ENCODE results near the gene ZFP91.

ZFP91 gene

DNA sequence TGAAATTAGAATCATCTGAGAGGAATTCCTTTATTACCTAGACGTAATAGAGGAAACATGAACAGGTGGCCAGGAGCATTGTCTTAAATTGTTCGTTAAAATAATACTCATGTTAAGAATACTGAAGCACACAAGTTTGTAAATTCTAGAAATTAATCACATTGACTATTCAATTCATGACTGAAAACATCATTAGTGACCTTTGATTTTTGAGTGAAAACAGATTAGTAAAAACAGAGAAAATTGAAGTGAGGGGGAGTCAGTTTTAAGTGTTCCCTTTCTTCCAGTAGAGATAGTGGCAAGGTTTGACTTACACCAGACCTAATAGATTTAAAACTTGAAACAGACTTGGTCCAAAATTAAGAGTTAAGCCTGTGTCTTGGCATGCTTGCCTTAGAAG, 1.4 kb downstream of the ZFP91 start:
- in situ Hi-C loops (cut with MboI; ENCODE audit: low sequenced_read_pairs): no loop called here

DNA sequence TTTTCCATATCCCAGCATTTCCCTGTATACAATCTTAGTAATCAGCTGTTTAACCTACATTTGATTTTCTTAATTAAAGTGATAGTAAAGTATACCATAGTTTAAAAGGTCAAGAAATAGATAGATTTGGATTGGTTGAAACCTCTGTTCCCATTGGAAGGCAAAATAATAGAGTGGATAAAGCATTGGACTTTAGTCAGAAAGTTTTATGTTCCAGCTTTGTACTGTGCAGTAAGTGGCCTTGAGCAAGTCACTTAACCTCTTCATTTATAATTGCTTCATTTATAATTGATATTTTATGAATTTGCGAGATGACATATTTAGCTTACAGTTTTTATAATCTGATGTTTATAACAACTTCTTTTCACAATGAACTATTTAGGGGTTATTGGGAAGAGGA, 3.6 kb downstream of the ZFP91 start:
- in situ Hi-C loops (cut with MboI; ENCODE audit: low sequenced_read_pairs): no loop called here

DNA sequence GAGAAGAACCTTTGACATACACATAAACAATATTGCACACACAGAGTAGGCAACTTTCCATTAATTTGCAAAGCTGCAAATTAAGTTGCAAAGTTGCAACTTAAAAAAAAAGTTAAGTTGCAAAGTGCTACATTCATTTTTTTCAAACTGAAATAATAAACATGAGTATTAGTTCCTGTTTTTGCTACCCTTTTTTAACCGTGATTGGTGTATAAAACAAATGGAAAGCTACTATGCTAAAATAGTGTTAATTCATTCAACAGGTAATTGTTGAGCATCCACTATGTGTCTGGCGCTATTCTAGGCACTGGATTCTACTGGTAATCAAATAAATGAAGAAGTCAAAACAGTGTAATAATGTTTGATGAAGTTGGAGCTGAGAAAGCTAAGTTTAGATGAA, 8.1 kb downstream of the ZFP91 start:
- in situ Hi-C loops (cut with MboI; ENCODE audit: low sequenced_read_pairs): no loop called here

DNA sequence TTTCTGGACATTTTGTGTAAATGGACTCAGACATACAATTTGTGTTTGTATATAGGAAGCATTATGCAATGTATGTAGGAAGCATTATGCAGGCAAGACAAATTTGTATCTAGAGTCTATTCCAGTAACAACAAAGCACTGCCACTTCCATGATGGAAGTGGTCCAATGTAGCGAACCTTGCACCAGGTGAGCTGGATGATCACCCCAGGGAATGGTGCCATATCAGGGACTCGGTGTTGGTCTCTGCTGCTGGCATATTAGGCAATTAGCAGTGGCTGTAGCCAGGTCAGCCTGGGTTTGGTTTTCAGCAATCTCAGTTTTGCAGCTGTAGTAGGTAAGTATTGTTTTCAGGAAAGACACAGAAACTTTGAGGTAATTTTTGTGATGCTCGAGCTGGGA, 12.8 kb downstream of the ZFP91 start:
- in situ Hi-C loops (cut with MboI; ENCODE audit: low sequenced_read_pairs): no loop called here

DNA sequence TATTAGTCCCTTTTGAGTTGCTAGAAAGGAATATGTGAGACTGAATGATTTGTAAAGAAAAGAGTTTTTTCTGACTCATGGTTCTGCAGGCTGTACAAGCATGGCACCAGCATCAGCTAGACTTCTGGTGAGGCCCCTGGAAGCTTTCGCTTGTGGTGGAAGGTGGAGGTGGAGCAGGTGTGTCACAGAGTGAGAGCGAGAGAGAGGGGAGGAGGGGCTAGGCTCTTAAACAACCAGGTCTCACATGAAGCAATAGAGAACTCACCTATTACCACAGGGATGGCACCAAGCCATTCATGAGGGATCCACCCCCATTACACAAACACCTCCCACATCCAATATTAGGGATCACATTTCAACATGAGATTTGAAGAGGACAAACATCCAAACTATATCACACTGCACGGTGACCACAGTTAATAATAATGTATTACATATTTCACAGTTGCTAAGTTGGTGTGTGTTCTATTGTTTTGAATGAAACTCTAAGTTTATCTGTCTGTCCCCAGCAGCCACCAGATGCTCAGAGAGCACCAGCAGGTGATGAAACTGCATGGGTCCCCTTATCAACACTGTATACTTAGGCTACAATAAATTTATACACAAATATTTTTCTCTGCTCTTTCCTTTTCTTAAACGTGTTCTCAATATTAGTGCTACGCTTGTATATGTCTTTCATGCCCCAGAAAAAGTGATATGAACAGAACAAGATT, 14.1 kb downstream of the ZFP91 start:
- in situ Hi-C loops (cut with MboI; ENCODE audit: low sequenced_read_pairs): no loop called here

DNA sequence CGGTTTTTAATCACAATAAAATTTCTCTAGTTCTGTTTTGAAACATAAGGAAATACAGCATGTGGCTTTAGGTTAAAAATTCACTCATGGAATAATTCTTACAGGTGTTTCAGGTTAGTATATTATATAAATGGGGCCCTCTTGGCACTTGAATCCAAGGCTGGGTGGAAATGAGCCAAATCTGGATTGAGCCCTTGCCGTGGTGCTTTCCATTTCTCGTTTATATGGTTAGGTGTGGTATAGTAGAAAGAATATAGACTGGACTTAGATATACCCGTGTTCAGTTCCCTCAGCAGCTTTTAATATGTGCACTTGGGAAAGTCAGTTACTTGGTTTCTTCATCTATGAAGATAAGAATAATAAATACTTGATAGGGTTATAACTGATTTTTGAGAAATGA, 16.0 kb downstream of the ZFP91 start:
- in situ Hi-C loops (cut with MboI; ENCODE audit: low sequenced_read_pairs): no loop called here

DNA sequence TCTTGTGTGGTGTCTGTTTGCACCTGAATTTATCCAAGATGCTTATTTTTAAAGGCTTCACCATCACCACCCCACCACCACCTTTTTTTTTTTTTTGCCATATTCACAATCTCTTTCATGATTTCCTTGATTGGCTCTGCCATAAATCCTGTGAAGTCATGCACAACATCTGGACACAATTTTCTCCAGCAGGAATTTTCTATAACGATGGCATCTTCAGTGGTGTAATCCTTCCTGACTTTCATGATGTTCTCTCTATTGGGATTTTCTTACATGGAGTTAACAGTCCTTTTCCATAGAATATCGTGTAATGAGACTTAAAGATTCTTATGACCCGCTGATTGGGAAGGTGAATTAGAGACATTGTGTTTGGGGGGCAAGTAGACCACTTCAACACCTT, 17.8 kb downstream of the ZFP91 start:
- in situ Hi-C loops (cut with MboI; ENCODE audit: low sequenced_read_pairs): no loop called here

DNA sequence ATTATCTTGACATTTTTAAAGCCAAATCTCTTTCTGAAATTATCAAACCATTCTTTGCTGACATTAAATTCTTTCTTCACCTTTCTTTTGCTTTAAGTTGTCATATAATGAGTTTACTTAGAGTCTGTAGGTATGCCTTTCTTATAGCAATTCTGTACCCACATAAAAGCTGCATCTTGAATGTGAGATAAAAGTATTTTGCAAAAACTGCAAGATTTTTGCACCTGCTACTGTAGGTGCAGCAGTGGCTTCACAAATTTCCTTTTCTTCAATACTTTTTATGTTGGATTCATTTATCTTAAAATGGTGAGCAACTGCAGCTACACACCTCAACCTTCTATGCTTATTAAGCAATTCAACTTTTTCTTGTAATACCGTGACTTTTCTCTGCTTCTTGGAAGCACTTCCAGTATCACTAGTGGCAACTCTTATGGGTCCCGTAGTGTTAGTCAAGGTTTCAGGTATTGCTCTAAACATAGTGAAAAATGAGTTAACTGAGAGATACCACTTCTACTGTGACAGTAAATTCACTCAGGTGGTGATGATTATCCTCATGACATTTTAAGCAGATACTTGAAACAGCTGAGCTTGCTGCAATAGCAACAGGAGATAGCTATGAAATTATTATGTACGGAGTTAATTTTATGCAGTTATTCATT, 18.8 kb downstream of the ZFP91 start:
- in situ Hi-C loops (cut with MboI; ENCODE audit: low sequenced_read_pairs): no loop called here

DNA sequence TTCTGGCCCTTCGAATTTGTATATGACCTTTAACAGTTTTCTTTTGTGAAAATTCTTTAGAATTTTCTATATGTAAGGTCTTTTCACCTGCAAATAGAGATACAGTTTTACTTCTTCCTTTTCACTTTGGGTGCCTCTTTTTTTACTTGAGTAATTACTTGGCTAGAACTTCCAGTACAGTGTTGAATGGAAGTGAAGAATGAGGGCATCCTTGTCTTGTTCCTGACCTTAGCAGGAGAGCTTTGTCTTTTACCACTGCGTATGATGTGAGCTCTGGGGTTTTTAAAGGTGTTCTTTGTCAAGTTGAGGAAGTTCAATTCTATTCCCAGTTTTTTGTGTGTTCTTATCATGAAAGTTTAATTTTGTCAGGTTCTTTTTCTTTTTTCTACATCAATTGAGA, 21.6 kb downstream of the ZFP91 start:
- in situ Hi-C loops (cut with MboI; ENCODE audit: low sequenced_read_pairs): no loop called here

DNA sequence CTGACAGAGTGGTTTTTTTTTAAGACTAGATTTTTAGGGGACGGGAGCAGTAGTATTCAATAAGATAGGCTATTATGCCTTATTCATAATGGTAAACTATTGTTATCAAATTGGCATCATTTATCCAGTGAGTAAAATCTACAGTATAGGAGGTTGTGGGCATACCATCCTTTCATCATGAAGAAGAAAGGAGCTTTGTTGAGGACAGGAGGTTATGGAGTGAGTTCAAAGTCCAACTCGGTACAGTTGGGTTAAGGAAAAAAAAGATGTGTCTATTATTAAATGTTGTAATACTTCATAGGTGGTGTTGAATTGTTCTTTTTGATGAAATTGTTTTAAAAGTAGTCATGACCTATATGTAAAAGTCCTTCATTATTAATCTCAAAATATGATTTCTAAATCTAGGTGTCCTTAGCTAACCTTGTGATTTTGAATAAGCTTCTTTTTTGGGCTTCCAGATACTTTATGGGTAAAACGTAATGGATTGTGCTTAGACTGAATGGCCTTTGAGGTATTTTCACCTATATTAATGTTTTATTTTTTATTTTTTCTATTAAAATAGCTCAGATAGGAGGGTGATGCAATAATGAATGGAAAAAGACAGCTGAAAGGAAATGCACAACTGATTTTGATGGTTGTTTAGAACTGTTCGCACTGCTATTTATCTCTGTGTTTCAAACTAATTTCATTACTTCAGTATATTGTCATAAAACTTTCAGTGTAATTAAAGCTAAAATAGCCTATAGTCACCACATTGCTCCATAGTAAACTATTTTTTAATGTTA, 28.3 kb downstream of the ZFP91 start:
- in situ Hi-C loops (cut with MboI; ENCODE audit: low sequenced_read_pairs): no loop called here

DNA sequence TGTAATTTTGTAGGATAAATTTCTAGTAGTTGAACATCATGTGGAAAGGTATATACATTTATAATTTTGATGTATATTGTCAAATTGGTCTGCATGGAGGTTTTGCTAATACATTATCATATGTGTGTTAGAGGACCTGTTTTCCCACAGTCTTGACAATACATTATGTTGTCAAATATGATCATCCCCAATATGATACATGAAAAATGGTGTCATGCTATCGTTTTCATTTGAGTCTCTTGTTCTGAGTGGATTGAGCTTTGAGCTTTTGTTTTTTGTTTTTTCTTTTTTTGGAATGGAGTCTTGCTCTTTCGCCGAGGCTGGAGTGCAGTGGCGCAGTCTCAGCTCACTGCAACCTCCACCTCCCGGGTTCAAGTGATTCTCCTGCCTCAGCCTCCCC, 29.5 kb downstream of the ZFP91 start:
- in situ Hi-C loops (cut with MboI; ENCODE audit: low sequenced_read_pairs): no loop called here

DNA sequence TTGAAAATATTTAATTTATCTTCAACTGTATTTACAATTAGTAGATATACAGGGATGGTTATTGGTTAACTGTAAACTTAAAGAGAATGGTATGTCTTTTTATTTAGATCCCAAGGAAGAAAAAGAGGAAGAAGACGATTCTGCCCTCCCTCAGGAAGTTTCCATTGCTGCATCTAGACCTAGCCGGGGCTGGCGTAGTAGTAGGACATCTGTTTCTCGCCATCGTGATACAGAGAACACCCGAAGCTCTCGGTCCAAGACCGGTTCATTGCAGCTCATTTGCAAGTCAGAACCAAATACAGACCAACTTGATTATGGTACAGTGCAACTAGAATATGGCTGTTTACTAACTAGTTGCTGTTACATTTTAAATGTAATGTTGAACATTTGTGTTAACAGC, 30.9 kb downstream of the ZFP91 start:
- in situ Hi-C loops (cut with MboI; ENCODE audit: low sequenced_read_pairs): no loop called here

DNA sequence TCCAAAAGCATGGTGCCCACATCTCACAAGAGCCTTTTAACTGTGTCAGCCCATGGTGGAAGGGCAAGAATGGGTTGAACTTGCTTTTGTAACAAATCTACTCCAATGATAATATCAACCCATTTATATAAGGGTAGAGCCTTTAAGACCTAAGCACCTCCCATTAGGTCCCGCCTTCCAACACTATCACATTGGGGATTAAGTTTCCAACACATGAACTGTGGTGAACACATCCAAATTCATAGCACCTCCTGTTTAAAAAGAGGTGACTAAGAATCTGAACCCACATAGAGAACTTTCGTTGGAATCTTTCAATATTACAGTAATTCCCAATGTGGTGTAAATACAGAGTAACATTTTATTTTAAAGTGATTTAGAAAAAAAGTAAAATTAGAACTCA, 34.4 kb downstream of the ZFP91 start:
- in situ Hi-C loops (cut with MboI; ENCODE audit: low sequenced_read_pairs): no loop called here

DNA sequence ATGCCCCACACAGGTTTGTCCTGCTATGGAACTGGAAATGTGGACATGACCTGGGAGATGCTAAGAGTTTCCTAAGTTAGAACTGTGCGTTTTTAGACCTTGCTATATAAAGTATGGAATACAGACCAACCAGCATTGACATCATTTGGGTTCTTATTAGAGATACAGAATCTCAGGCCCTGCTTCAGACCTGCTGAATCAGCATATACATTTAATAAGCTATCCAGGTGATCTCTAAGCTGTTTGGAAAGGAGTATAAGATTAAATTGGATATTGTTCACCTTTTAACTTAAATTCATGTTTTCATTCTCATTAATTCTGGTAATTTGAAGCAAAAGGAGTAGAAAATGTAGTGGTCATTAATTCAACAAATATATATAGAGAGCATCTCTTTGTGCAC, 36.7 kb downstream of the ZFP91 start:
- in situ Hi-C loops (cut with MboI; ENCODE audit: low sequenced_read_pairs): no loop called here

DNA sequence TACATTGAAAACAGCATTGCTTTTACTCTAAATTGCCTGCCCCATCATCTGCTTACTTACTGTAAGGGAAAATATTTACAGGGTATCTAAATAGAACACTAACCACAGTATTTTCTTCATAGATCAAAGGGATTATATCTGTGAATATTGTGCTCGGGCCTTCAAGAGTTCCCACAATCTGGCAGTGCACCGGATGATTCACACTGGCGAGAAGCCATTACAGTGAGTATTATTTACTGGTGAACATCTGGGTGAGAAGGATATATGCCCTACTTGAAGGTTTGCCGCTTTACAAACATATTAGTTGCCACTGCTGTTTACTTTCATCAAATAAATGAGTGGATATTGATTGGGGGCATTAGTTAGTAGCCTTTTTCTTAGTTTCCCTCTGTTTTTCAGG, 37.7 kb downstream of the ZFP91 start:
- in situ Hi-C loops (cut with MboI; ENCODE audit: low sequenced_read_pairs): no loop called here

DNA sequence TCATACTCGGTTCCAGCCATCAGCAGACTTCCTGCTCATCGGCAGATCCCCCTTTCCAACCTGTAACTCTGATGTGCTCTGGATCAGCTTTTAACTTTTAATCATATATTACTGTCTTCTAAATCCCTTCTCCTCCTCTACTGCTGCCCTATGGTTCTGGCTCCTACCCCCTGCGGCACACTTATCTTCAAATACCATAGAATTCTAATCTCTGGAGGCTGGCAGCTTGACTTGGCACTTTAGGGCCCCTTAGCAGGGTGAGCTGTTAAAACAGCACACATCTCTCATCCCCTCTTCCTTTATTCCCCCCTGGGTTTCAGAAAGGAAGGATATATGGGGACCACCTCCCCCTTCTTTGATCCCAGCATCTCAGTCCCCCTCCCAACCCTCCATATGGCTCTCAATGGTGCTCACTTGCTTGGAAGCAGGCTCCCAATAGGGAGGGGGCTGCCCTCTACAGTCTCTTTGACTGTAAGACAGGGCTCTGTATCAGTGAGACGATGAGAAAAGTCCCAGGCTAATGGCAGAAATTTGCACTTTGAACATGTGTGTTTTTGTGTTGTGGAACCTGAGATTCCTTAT, 39.2 kb downstream of the ZFP91 start:
- in situ Hi-C loops (cut with MboI; ENCODE audit: low sequenced_read_pairs): no loop called here

DNA sequence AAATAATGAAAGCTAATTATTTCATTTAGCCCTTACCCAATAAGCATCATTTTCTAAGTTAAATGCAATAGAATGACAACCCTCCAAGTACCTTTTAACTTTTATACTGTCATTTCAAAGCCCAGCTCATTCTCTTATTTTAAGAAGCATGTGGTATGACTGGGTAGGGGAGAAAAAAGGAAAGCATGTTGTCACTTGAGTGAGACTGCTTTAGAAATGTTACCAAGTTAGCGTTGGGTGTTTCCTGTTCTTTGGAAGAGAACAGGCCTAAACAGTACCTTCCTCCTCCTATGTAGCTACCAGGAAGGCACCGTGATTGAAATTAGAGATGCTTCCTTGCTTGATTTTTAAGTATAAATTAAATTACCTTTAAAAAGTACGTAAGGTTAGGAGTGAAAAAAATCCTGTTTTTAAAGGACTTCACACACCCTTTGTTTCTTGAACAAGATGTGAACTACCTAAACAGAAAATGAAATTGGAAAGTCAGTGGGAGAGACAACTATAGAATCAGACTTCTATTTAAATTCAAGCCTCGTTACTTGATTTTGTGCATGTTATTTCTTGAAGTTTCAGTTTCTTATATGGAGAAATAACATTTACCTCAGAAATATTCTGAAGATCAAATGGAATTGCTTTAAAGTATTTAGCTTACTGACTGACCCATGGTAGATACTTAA, 42.9 kb downstream of the ZFP91 start:
- in situ Hi-C loops (cut with MboI; ENCODE audit: low sequenced_read_pairs): no loop called here

DNA sequence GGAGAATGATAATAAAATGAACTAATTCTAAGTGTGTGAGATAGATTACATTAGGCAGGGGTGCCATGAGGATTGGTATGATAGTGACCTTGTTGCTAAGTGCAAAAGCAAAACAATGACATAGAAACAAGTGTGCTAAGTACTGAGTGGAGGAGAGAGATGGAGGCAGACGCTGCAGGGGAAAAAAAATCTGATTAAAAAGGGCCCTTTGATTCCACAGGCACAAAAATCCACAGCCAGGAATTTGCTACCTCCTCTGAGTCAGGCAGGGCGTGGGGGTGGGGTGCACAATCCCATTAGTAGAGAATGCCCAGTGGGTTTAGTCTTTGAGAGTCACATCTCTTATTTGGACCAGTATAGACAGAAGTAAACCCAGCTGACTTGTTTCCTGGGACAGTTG, 43.5 kb downstream of the ZFP91 start, which contains the start of gene CNTF:
Gene CNTF (plus strand): TSS at position 322 of the 400 bp plus-strand sequence. CDS start 88 bp downstream, outside the sequence.
- in situ Hi-C loops (cut with MboI; ENCODE audit: low sequenced_read_pairs): no loop called here

DNA sequence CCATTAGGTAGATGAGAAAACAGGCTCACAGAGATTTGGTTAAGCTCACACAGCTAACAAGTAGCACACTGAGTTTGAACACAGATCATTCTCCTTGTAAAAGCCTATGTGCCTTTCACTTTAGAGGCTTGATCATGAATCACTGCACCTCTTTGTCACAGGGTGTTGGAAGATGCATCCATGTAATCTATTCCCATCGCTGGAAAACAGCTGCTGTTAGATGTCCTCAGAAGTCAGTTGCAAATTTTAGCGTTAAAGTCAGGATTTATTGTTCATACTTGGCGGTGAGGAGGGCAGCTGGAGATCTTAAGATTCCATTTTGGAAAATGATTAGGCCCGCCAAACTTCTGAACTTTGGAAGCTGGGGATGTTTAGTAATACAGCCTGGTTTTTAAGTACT, 46.2 kb downstream of the ZFP91 start:
- in situ Hi-C loops (cut with MboI; ENCODE audit: low sequenced_read_pairs): no loop called here

DNA sequence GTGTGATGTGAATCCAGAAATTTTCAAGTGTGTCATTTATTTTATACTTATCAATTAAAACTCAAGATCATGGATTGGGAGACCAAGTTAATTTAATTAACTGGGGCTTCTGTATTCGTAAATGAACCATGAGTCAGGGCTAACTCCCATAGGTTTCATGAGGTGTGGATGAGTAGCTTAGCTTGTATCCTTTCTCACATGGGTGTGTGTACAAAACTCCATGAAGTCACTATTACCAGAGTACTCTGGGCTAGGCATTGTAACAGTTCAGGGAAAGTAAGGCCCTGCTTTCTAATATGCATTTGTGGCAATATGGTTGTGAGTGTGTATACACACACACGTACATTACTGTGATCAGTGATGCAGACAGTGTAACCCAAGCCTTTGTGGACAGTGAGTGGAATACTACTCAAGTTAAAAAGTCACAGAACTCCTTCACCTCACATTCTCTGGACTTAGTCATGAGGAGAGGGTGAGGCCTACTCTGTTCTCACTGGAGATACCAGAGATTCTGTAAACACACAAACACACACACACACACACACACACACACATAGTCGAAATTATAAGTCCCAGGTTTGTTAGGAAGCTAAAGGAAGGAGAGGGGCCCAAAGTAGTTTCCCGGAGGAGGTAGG, 47.1 kb downstream of the ZFP91 start:
- in situ Hi-C loops (cut with MboI; ENCODE audit: low sequenced_read_pairs): no loop called here
